DOHH2 (cell line): ENCODE measurements around the gene GLIPR1.
"Not testable (repeated sequence)": the region's sequence is repeated elsewhere in the genome, so short reads cannot be mapped to it uniquely, and the experiment has no call there.

Source experiments
- H3F3A ChIP-seq: fragments of 200-600 bp; sonication (generic), shearing (Covaris generic); 2 replicates; pipeline ENCODE4 v1.6.0; 2016; ENCODE audit warnings: antibody characterized with exemption, mild to moderate bottlenecking; ENCODE audit not compliant: control insufficient read depth, insufficient read depth
- H3K27ac ChIP-seq: fragments of 200-600 bp; sonication (generic); 2 replicates; pipeline ENCODE4 v1.5.1; 2014; ENCODE audit warnings: low read depth, mild to moderate bottlenecking, low read length, moderate library complexity
- H3K27me3 ChIP-seq: fragments of 200-600 bp; sonication (generic); 2 replicates; pipeline ENCODE4 v1.6.1; 2014; ENCODE audit warnings: mild to moderate bottlenecking, low read length, mixed read lengths; ENCODE audit not compliant: control insufficient read depth
- H3K36me3 ChIP-seq: fragments of 200-600 bp; sonication (generic); 2 replicates; pipeline ENCODE4 v1.6.1; 2014; ENCODE audit warnings: mild to moderate bottlenecking, low read length, moderate library complexity, mixed read lengths; ENCODE audit not compliant: control insufficient read depth
- H3K4me1 ChIP-seq: fragments of 200-600 bp; sonication (generic); 2 replicates; pipeline ENCODE4 v1.6.1; 2014; ENCODE audit warnings: mild to moderate bottlenecking, low read length, mixed read lengths; ENCODE audit not compliant: control insufficient read depth
- H3K4me2 ChIP-seq: fragments of 200-600 bp; sonication (generic); 2 replicates; pipeline ENCODE4 v1.6.0; 2014; ENCODE audit warnings: mild to moderate bottlenecking, low read length, moderate library complexity
- H3K4me3 ChIP-seq: fragments of 200-600 bp; sonication (generic); 2 replicates; pipeline ENCODE4 v1.5.1; 2014; ENCODE audit warnings: mild to moderate bottlenecking, low read length, mixed read lengths
- H3K79me2 ChIP-seq: fragments of 200-600 bp; sonication (generic); 2 replicates; pipeline ENCODE4 v1.6.1; 2014; ENCODE audit warnings: mild to moderate bottlenecking, low read length, mixed read lengths; ENCODE audit not compliant: control insufficient read depth
- H3K9me2 ChIP-seq: fragments of 200-600 bp; sonication (generic); replicated peaks from 2 replicates; pipeline ENCODE4 v1.6.1; 2014; ENCODE audit warnings: mild to moderate bottlenecking, low read length, mixed read lengths; ENCODE audit not compliant: control insufficient read depth
- H3K9me3 ChIP-seq: fragments of 200-600 bp; sonication (generic); 2 replicates; pipeline ENCODE4 v1.6.1; 2014; ENCODE audit warnings: antibody characterized with exemption, low read length, mixed read lengths; ENCODE audit not compliant: control insufficient read depth, insufficient read depth
- H4K20me1 ChIP-seq: fragments of 200-600 bp; sonication (generic); 2 replicates; pipeline ENCODE4 v1.6.0; 2014; ENCODE audit warnings: low read depth, mild to moderate bottlenecking, antibody characterized with exemption, low read length, moderate library complexity; ENCODE audit not compliant: control insufficient read depth, insufficient read depth
- CTCF ChIP-seq: fragments of 200-600 bp; sonication (generic); IDR thresholded peaks from one replicate; pipeline ENCODE4 v1.5.1; 2014; ENCODE audit warnings: antibody characterized with exemption, mild to moderate bottlenecking, low read depth, low read length; ENCODE audit not compliant: poor library complexity, severe bottlenecking
- EZH2phosphoT487 ChIP-seq: fragments of 200-600 bp; sonication (generic); IDR thresholded peaks from 2 replicates; pipeline ENCODE4 v1.6.1; 2017; ENCODE audit warnings: borderline replicate concordance, mild to moderate bottlenecking, antibody characterized with exemption, low read length, moderate library complexity, mixed read lengths

Gene GLIPR1

GRCh38 chr12:75457191-75457590 lies 23.4 kb upstream of the GLIPR1 start:
- H3K27ac ChIP-seq = no peak overlapping the region
- H4K20me1 ChIP-seq = no peaks in the 10 kb centered on the region
- no peaks in the 10 kb centered on the region for H3K79me2 ChIP-seq
- peaks cover 8% of the 10 kb centered on the region; the same call in 1 of the 2 replicates for H3K9me3 ChIP-seq
- H3K4me2 ChIP-seq = no peak overlapping the region
- H3K9me2 ChIP-seq = no peaks in the 10 kb centered on the region
- H3K4me3 ChIP-seq = no peak overlapping the region
- H3K4me1 ChIP-seq = no peaks in the 10 kb centered on the region
- no peaks in the 10 kb centered on the region for H3K36me3 ChIP-seq
- no peaks in the 10 kb centered on the region for H3K27me3 ChIP-seq
- no peaks in the 10 kb centered on the region for H3F3A ChIP-seq
- TF ChIP-seq EZH2phosphoT487 = no peak
- TF ChIP-seq CTCF = no peak

- H3K79me2 ChIP-seq, H3K4me2 ChIP-seq, H3K27me3 ChIP-seq, H4K20me1 ChIP-seq, H3K27ac ChIP-seq, H3K9me2 ChIP-seq, H3K36me3 ChIP-seq, H3K4me1 ChIP-seq, H3K9me3 ChIP-seq, H3K4me3 ChIP-seq, H3F3A ChIP-seq: not testable (repeated sequence)
Measured at GRCh38 chr12:75457866-75458265, 22.7 kb upstream of the GLIPR1 start.

- Histone ChIP-seq H3F3A (no peaks in the 10 kb centered on the region), H3K27ac (no peak overlapping the region), H3K36me3 (no peaks in the 10 kb centered on the region), H3K4me3 (no peak overlapping the region), H3K9me3 (peaks cover 15% of the 10 kb centered on the region; the same call in 1 of the 2 replicates), H3K27me3 (no peaks in the 10 kb centered on the region), H3K4me1 (no peaks in the 10 kb centered on the region), H4K20me1 (no peaks in the 10 kb centered on the region), H3K9me2 (no peaks in the 10 kb centered on the region), H3K79me2 (no peaks in the 10 kb centered on the region), H3K4me2 (no peak overlapping the region)
- TF ChIP-seq CTCF = no peak
- TF ChIP-seq EZH2phosphoT487 = no peak
Measured at GRCh38 chr12:75459755-75460154, 20.8 kb upstream of the GLIPR1 start.

GRCh38 chr12:75460204-75460603 lies 20.4 kb upstream of the GLIPR1 start:
- H3K79me2 ChIP-seq = no peaks in the 10 kb centered on the region
- H3K4me2 ChIP-seq = no peak overlapping the region
- H3K9me2 ChIP-seq = no peaks in the 10 kb centered on the region
- no peaks in the 10 kb centered on the region for H3K4me1 ChIP-seq
- TF ChIP-seq EZH2phosphoT487 (no peak), CTCF (no peak)
- peaks cover 15% of the 10 kb centered on the region; the same call in 1 of the 2 replicates for H3K9me3 ChIP-seq
- H4K20me1 ChIP-seq = no peaks in the 10 kb centered on the region
- H3K36me3 ChIP-seq = no peaks in the 10 kb centered on the region
- H3K27ac ChIP-seq = no peak overlapping the region
- H3K27me3 ChIP-seq = no peaks in the 10 kb centered on the region
- H3K4me3 ChIP-seq = no peak overlapping the region
- H3F3A ChIP-seq = no peaks in the 10 kb centered on the region
